HG03039 (cell line): ENCODE data around the gene CACNB4.
A peak's percentile ranks its signal among the peaks of the same experiment; 100 is the strongest.
"Not testable (repeated sequence)": the region's sequence is repeated elsewhere in the genome, so short reads cannot be mapped to it uniquely, and the experiment has no call there.

Experiments
- ATAC-seq: cut with Tn5 transposase; IDR thresholded peaks from one replicate; pipeline ENCODE4 v1.9.1; 2021; ENCODE audit warnings: mild to moderate bottlenecking, moderate library complexity; ENCODE audit not compliant: unreplicated experiment

Gene CACNB4

DNA sequence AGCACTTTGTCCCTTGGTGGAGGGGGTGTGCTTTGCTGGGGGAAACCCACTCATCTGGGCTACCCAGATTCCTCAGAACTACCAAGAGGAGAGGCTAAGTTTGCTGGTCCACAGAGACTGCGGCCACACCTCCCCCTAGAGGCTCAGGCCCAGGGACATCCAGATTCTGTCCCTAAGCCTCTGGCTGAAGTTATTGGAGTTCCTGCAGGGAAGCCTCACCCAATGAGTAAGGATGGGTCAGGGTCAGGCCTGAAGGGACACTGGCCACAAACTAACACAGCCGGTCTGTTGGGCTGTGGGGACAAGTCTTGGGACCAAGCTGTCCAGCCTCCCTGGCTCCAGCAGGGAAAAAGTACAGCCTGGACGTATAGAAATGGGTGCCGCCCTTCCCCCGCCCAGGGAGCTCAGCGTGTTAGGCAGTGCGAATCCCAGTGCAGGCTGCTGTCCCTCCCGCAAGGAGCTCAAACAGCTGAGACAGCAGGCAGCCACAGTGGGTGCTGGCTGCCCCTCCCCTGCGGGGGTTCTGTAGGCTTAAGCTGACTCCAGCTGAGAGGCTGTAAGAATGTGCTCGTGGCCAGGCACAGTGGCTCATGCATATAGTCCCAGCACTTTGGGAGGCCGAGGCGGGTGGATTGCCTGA, 183.7 kb downstream of the CACNB4 start:
- ATAC-seq: no peak

GRCh38 chr2:151908204-151908882, 190.5 kb downstream of the CACNB4 start:
- no peak for ATAC-seq

- no peak for ATAC-seq
Measured at GRCh38 chr2:151907286-151908203, 191.3 kb downstream of the CACNB4 start.

DNA sequence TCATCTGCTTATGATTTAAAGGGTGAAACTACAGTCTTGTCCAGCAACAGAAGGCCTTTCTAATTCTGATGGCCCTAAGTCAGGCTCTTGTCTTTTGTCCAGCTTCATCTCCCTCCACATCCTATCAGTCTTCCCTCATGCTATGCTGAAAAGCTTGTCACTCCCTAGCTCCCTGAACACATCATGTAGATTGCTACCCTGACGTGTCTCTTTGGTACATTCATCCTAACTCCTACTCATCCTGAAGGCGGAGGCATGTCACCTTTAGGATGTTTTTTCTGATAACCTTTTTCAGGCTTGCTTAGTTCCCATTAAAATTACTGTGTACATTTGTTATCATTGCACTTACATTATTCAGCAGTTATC, 192.2 kb downstream of the CACNB4 start:
- peak; percentile 11 for ATAC-seq

DNA sequence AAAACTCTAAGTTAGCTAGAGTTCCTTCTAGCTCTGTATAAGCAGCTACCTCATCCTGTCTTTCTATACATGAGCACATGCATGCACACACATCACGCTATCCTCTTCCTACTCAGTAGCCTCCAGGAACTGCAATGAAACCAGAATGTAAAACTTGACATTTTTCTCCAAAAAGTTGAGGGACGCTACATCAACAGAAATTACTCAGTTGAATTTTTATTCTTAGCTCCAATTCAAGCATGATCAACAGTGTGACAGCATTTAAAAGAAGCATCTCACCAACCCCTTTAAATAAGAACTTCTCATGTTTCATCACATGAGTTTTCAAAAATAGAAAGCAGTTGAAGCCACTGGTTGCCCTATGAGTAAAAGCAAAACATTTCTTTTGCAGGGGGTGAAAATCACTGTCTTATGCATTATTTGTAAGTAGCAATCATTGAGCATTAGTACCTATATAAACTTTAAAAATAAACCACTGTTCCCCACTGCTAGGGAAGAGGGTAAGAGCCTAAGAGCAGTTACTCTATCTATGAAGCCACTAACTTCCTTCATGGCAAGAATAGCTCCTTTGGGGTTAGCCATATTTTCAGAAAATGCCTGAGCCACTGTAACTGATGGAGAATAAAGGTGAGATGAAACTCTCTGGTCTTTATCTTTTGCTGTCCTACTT, 192.7 kb downstream of the CACNB4 start:
- peak; percentile 86 for ATAC-seq

DNA sequence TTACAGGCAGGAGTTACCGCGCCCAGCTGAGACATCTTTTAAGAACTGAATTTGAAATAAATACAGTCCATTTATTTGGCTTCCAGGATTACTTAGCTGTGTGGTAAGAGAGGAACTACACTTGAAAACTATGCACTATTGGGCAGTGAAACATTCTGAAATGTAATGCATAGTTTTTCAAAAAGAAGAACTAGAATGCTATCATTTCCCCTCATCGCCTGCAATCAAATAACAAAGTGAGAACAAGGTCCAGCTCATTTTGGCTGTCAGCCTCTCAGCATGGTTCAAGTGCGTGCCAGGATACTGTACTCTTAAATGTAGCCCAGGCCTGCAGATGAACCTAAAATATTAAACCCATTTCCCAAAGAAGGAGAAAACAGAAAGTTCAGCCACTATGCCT, 194.0 kb downstream of the CACNB4 start:
- no peak for ATAC-seq

DNA sequence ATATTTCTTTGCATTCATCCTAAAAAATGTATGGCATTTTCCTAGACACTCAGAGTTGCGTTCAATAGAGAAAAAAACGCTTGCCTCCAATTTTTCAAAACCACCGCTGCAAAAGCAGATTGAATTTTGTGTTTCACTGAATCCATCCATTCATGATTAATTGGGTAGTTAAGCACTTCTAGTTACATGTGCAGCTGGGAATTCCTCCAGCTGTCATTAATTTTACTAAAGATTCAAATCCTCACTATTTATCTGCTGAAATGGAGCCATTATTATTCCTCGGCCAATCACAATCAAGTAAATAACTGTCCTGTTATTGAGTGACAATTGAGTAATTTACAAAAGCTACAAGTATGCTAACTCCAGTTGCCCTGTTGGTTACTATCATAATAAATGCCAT, 194.8 kb downstream of the CACNB4 start:
- ATAC-seq: no peak

- ATAC-seq: no peak
Measured at GRCh38 chr2:151902829-151903228, 196.0 kb downstream of the CACNB4 start.

- no peak for ATAC-seq
Measured at GRCh38 chr2:151900331-151900730, 198.5 kb downstream of the CACNB4 start.

- ATAC-seq: no peak
Measured at GRCh38 chr2:151899156-151899555, 199.7 kb downstream of the CACNB4 start.

DNA sequence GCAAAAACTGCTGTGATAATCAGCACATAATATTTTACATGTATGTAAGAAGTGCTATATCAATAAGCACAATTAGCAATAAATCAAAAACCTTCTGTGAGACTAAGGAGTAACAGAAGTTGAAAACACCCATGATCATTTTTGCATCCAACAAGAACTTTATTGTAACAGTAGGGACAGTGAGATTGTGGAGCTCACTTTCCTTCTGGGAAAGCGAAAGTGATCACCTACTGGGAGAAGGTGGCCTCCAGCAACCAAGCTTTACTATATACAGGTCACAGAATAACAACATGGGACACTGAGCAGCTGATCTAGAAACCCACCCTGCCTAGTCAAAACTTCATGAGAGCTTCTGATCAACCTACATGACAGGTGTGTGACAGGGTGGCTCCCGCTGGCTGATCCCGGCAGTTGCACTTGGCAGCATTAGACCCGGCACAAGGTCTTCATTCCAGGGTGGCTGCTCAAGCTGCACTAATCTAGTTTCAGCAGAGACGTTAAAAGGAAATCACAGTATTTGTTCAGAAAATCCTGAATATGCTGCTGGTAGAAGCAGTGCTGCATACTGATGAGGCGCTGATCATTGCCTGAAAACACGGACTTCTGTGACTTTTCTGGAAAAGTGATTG, 207.2 kb downstream of the CACNB4 start:
- no peak for ATAC-seq

GRCh38 chr2:151887164-151887563, 211.7 kb downstream of the CACNB4 start:
- no peak for ATAC-seq

GRCh38 chr2:151886241-151886640, 212.6 kb downstream of the CACNB4 start:
- ATAC-seq: no peak

DNA sequence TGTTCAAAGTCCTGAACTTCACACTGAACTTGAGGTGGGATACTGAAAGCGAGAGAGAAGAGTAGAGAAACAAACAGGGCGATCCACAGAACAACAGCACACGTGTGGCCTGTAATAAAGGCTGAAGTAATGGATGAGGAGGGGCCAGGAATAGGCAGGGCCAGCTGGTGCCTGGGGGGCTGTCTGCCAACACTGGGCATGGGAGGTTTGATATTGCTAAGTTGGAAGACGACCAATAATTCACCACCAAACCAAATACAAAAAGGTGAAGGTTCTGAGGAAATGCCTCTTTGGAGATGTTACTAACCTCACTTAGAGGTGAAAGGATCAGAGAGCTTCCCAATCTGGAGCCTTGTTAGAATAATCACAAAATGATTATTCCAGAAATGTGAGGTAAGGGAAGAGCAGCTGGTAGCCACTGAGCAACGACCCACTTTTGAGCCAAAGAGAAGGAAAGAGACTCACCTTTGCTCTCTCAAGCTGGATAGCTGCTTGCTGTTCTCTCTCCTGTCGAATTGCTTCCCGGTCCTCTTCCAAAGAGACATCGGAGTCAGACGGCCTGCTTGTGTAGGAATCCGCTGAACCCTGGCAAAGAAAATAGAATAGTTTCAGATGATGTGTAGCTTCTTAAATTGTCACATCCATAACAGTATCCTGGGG, 215.9 kb downstream of the CACNB4 start:
- no peak for ATAC-seq

DNA sequence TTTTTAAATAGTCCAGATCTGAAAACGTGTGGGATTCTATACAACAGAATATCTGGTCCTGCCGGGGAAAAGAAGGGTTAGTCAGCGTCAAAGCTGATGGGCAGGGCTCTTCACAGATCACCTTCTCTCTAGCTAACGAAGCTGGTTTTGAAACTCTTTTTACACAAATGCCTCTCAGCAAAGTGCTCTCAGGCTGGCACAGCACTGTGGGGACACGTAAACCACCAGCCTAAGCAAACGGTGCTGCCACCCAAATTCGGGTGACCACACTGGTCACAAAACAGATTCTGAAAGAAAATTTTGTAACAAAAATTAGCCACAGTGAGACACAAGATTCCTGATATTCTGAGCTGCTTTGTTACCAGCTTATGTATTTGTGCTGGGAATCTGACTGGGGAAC, 217.5 kb downstream of the CACNB4 start:
- ATAC-seq: no peak

DNA sequence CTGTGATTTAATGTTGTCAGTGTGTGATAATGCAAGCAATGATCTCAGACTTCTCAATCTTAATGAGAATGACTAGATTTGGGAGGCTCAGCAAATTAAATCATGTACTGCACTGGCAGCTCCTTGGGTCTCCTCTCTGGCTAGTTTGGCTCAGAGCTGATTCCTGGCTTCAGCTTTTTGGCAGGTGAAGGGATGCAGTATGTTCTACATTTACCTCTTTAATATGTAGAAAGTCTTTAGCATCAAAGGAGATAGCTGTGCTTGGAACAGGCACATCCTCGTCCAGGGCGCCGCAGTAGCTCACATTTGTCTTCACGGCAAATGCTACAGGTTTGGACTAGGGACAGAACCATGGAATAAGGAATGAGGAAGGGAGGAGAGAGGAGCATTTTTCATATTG, 218.3 kb downstream of the CACNB4 start:
- no peak for ATAC-seq

GRCh38 chr2:151878655-151879563, 219.9 kb downstream of the CACNB4 start:
- ATAC-seq: no peak

GRCh38 chr2:151878204-151878603, 220.6 kb downstream of the CACNB4 start:
- no peak for ATAC-seq

- ATAC-seq: not testable (repeated sequence)
Measured at GRCh38 chr2:151875631-151876030, 223.2 kb downstream of the CACNB4 start.
